CD8-positive, alpha-beta memory T cell (primary cell): ENCODE results near the gene PPIA. TPM values are rescaled to one million over a fixed set of nuclear protein-coding genes. Genes with fewer than 3 reads are reported as not detected.

Source experiments
- CTCF ChIA-PET: fragments of 350-600 bp; sonication (Branson Sonifier 250); formaldehyde crosslinking; loops from one replicate; lab custom pipeline; 2021; ENCODE audit warnings: antibody characterized with exemption; lab: Charles Lee
- POLR2A ChIA-PET: fragments of 350-600 bp; sonication (Branson Sonifier 250); formaldehyde crosslinking; loops from one replicate; lab custom pipeline; 2021; ENCODE audit warnings: antibody characterized with exemption; lab: Charles Lee
- DNase-seq, 5 donors: peaks; one replicate each; pipeline versions ENCODE4 v3.0.0 to v3.0.0-alpha.2; 2020 to 2022; ENCODE audit warnings: mixed read lengths in 1 of 5
- H3K27ac ChIP-seq: one replicate; pipeline ENCODE4 v1.7.0; 2013; ENCODE audit warnings: low read depth, mild to moderate bottlenecking, low read length, moderate library complexity
- H3K27me3 ChIP-seq: 2 replicates; pipeline ENCODE4 v1.7.0; 2013; ENCODE audit warnings: low read length, mild to moderate bottlenecking; ENCODE audit not compliant: insufficient read depth, poor library complexity, severe bottlenecking
- H3K36me3 ChIP-seq: 2 replicates; pipeline ENCODE4 v1.7.0; 2013; ENCODE audit warnings: mild to moderate bottlenecking, low read length, moderate library complexity; ENCODE audit not compliant: insufficient read depth
- H3K4me1 ChIP-seq: 2 replicates; pipeline ENCODE4 v1.7.0; 2013; ENCODE audit warnings: mild to moderate bottlenecking, low read length, moderate library complexity; ENCODE audit not compliant: insufficient read depth
- H3K4me3 ChIP-seq: 2 replicates; pipeline ENCODE4 v1.7.0; 2013; ENCODE audit warnings: mild to moderate bottlenecking, low read length
- H3K9me3 ChIP-seq: 2 replicates; pipeline ENCODE4 v1.7.0; 2013; ENCODE audit warnings: mild to moderate bottlenecking, low read length
- H3K27ac Mint-ChIP-seq, 8 donors: one replicate each; pipeline ENCODE4 v1.8.0; 2020 to 2021; ENCODE audit warnings: mixed read lengths in 8 of 8, mild to moderate bottlenecking in 6 of 8, inconsistent platforms in 3 of 8, moderate library complexity in 3 of 8
- H3K27me3 Mint-ChIP-seq, 2 donors: one replicate each; pipeline ENCODE4 v1.8.0; 2020 to 2021; ENCODE audit warnings: mixed read lengths in 2 of 2, mild to moderate bottlenecking in 1 of 2, moderate library complexity in 1 of 2
- H3K36me3 Mint-ChIP-seq, 3 donors: one replicate each; pipeline ENCODE4 v1.8.0; 2020 to 2021; ENCODE audit warnings: mixed read lengths in 3 of 3, inconsistent platforms in 1 of 3, mild to moderate bottlenecking in 1 of 3
- H3K4me1 Mint-ChIP-seq, 3 donors: one replicate each; pipeline ENCODE4 v1.8.0; 2020 to 2021; ENCODE audit warnings: mixed read lengths in 3 of 3, inconsistent platforms in 1 of 3, mild to moderate bottlenecking in 1 of 3
- H3K4me3 Mint-ChIP-seq, 7 donors: one replicate each; pipeline ENCODE4 v1.8.0; 2020 to 2021; ENCODE audit warnings: mixed read lengths in 7 of 7, mild to moderate bottlenecking in 6 of 7, moderate library complexity in 4 of 7, inconsistent platforms in 2 of 7
- H3K9me3 Mint-ChIP-seq, 5 donors: one replicate each; pipeline ENCODE4 v1.8.0; 2020 to 2022; ENCODE audit warnings: mixed read lengths in 5 of 5, mild to moderate bottlenecking in 3 of 5, moderate library complexity in 2 of 5, inconsistent platforms in 1 of 5
- polyA plus RNA-seq: library from polyadenylated mRNA; unstranded; fragments of 300-500 nt; fragmentation: Illumina TruSeq; gene quantifications from one replicate; pipeline ENCODE4 v1.2.3, GENCODE V29; 2021
- total RNA-seq, 2 experiments: library from RNA; stranded (reverse); gene quantifications; one replicate each; pipeline ENCODE4 v1.2.3, GENCODE V29; 2021

Gene PPIA
- total and polyA plus RNA-seq, 3 experiments from 2014 or later, result 3,369 to 3,693 (median 3,448) TPM

GRCh38 chr7:44752822-44753221, 43.7 kb upstream of the PPIA start:
- Mint-ChIP-seq H3K4me3 (peak overlapping the region in 1 of 7 donors; percentile 72), H3K27me3 (no peaks in the 10 kb centered on the region), H3K27ac (peak overlapping the region in 2 of 8 donors; percentile 42 to 93), H3K4me1 (peaks cover 39 to 71% (median 41%) of the 10 kb centered on the region in 3 donors), H3K36me3 (peaks cover 0 to 29% (median 0%) of the 10 kb centered on the region in 3 donors), H3K9me3 (no peaks in the 10 kb centered on the region)
- no peaks in the 10 kb centered on the region for H3K9me3 ChIP-seq
- peaks cover 56% of the 10 kb centered on the region for H3K4me1 ChIP-seq
- H3K4me3 ChIP-seq, result no peak overlapping the region
- DNase-seq, result no peak
- H3K27ac ChIP-seq, result no peak overlapping the region
- no peaks in the 10 kb centered on the region for H3K27me3 ChIP-seq
- ChIA-PET CTCF (interaction anchor here (1.2 kb wide), 1 partner anchor 16 kb away, joined by 3 read pairs; no protein-coding TSS in a partner anchor), POLR2A (no interaction called here)
- peaks cover 9% of the 10 kb centered on the region for H3K36me3 ChIP-seq

GRCh38 chr7:44754802-44755697, 41.4 kb upstream of the PPIA start:
- Mint-ChIP-seq H3K27ac (peak overlapping the region in 4 of 8 donors; percentile 29 to 86 (median 62)), H3K27me3 (no peaks in the 10 kb centered on the region), H3K4me3 (no peak overlapping the region), H3K36me3 (peaks cover 0 to 41% (median 2%) of the 10 kb centered on the region in 3 donors), H3K9me3 (no peaks in the 10 kb centered on the region), H3K4me1 (peaks cover 30 to 60% (median 31%) of the 10 kb centered on the region in 3 donors)
- Histone ChIP-seq H3K36me3 (peaks cover 16% of the 10 kb centered on the region), H3K4me1 (peaks cover 45% of the 10 kb centered on the region), H3K9me3 (no peaks in the 10 kb centered on the region), H3K4me3 (no peak overlapping the region), H3K27ac (peak overlapping the region; percentile 12), H3K27me3 (no peaks in the 10 kb centered on the region)
- ChIA-PET CTCF (no interaction called here), POLR2A (no interaction called here)
- no peak for DNase-seq

GRCh38 chr7:44755698-44756627, 40.5 kb upstream of the PPIA start:
- peaks cover 0 to 49% (median 5%) of the 10 kb centered on the region in 3 donors for H3K36me3 Mint-ChIP-seq
- no peak overlapping the region for H3K4me3 ChIP-seq
- H3K27ac ChIP-seq, result no peak overlapping the region

DNA sequence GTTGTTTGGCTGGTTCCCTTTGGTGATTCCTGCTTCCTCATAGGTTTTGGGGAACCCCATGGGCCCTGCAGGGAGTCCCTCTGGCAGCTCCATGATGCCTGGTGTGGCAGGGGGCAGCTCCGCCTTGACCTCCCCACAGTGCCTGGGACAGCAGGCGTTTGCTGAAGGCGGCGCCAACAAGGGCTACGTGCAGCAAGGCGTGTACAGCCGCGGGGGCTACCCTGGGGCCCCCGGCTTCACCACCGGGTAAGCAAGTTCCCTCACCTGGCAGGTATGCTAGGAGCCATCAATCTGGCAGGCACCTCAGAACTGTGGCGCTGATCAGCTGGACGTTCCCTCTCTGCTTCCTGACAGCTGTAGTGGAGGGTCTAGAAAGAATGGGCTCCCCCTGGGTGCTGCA, 39.6 kb upstream of the PPIA start:
- H3K4me1 Mint-ChIP-seq, result peaks cover 15 to 42% (median 18%) of the 10 kb centered on the region in 3 donors
- Histone ChIP-seq H3K4me1 (peaks cover 26% of the 10 kb centered on the region), H3K27me3 (no peaks in the 10 kb centered on the region), H3K27ac (no peak overlapping the region), H3K9me3 (no peaks in the 10 kb centered on the region), H3K36me3 (peaks cover 25% of the 10 kb centered on the region), H3K4me3 (no peak overlapping the region)
- no peak overlapping the region for H3K27ac Mint-ChIP-seq
- H3K36me3 Mint-ChIP-seq, result peaks cover 0 to 52% (median 5%) of the 10 kb centered on the region in 3 donors
- H3K27me3 Mint-ChIP-seq, result no peaks in the 10 kb centered on the region
- H3K9me3 Mint-ChIP-seq, result no peaks in the 10 kb centered on the region
- ChIA-PET POLR2A (interaction anchor here (0.6 kb wide), 1 partner anchor 150 kb away, joined by 3 read pairs; the partner anchor contains the start of gene OGDH), CTCF (interaction anchor here (0.6 kb wide), 1 partner anchor 34 kb away, joined by 3 read pairs; no protein-coding TSS in a partner anchor)
- H3K4me3 Mint-ChIP-seq, result no peak overlapping the region
- no peak for DNase-seq

More at GRCh38 chr7:44755698-44756627, 40.5 kb upstream of the PPIA start:
- H3K4me3 Mint-ChIP-seq, result no peak overlapping the region
- no peaks in the 10 kb centered on the region for H3K27me3 Mint-ChIP-seq
- CTCF ChIA-PET, result no interaction called here
- DNase-seq, result no peak
- H3K4me1 ChIP-seq, result peaks cover 36% of the 10 kb centered on the region
- H3K9me3 ChIP-seq, result no peaks in the 10 kb centered on the region
- peaks cover 25% of the 10 kb centered on the region for H3K36me3 ChIP-seq
- H3K27me3 ChIP-seq, result no peaks in the 10 kb centered on the region
- peaks cover 22 to 51% (median 22%) of the 10 kb centered on the region in 3 donors for H3K4me1 Mint-ChIP-seq
- no peaks in the 10 kb centered on the region for H3K9me3 Mint-ChIP-seq
- POLR2A ChIA-PET, result no interaction called here
- H3K27ac Mint-ChIP-seq, result peak overlapping the region in 1 of 8 donors; percentile 86

DNA sequence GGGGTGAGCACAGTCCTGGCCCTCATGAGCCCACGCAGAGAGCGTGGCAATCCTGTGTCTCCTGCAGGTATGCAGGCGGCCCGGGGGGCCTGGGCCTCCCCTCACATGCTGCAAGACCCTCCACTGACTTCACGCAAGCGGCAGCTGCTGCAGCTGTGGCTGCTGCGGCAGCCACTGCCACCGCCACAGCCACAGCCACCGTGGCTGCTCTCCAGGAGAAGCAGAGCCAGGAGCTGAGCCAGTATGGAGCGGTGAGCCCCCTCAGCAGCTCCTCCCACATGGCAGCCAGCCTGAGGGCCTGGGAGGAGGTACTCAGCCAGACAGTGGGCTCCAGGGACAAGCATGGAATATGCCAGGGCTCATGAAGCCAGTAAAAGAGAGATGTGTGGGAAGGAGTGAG, 39.2 kb upstream of the PPIA start:
- no peak for DNase-seq
- POLR2A ChIA-PET, result interaction anchor here (0.6 kb wide), 1 partner anchor 151 kb away, joined by 3 read pairs; the partner anchor contains the start of gene OGDH
- Histone ChIP-seq H3K4me3 (no peak overlapping the region), H3K27ac (no peak overlapping the region), H3K27me3 (no peaks in the 10 kb centered on the region), H3K4me1 (peaks cover 26% of the 10 kb centered on the region), H3K9me3 (no peaks in the 10 kb centered on the region), H3K36me3 (peaks cover 25% of the 10 kb centered on the region)
- peaks cover 0 to 55% (median 7%) of the 10 kb centered on the region in 3 donors for H3K36me3 Mint-ChIP-seq
- H3K27me3 Mint-ChIP-seq, result no peaks in the 10 kb centered on the region
- no peak overlapping the region for H3K4me3 Mint-ChIP-seq
- no peak overlapping the region for H3K27ac Mint-ChIP-seq
- CTCF ChIA-PET, result interaction anchor here (0.6 kb wide), 1 partner anchor 34 kb away, joined by 3 read pairs; no protein-coding TSS in a partner anchor
- peaks cover 12 to 38% (median 16%) of the 10 kb centered on the region in 3 donors for H3K4me1 Mint-ChIP-seq
- no peaks in the 10 kb centered on the region for H3K9me3 Mint-ChIP-seq

DNA sequence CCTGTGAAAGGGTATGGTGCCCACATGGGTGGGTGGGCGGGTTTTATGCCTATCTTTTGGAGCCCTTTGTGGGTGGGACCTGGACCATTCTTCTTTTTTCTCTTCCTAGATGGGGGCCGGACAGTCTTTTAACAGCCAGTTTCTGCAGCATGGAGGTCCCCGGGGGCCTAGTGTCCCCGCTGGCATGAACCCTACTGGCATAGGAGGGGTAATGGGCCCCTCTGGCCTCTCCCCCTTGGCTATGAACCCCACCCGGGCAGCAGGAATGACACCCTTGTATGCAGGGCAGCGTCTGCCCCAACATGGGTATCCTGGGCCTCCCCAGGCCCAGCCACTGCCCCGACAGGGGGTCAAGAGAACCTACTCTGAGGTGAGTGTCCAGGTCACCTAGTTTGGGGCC, 38.7 kb upstream of the PPIA start:
- no peak overlapping the region for H3K4me3 Mint-ChIP-seq
- Histone ChIP-seq H3K4me3 (no peak overlapping the region), H3K9me3 (no peaks in the 10 kb centered on the region), H3K4me1 (peaks cover 23% of the 10 kb centered on the region), H3K27me3 (no peaks in the 10 kb centered on the region), H3K27ac (no peak overlapping the region), H3K36me3 (peaks cover 27% of the 10 kb centered on the region)
- no peak for DNase-seq
- peaks cover 7 to 34% (median 12%) of the 10 kb centered on the region in 3 donors for H3K4me1 Mint-ChIP-seq
- POLR2A ChIA-PET, result no interaction called here
- CTCF ChIA-PET, result no interaction called here
- H3K9me3 Mint-ChIP-seq, result no peaks in the 10 kb centered on the region
- peaks cover 0 to 55% (median 7%) of the 10 kb centered on the region in 3 donors for H3K36me3 Mint-ChIP-seq
- H3K27ac Mint-ChIP-seq, result no peak overlapping the region
- H3K27me3 Mint-ChIP-seq, result no peaks in the 10 kb centered on the region

DNA sequence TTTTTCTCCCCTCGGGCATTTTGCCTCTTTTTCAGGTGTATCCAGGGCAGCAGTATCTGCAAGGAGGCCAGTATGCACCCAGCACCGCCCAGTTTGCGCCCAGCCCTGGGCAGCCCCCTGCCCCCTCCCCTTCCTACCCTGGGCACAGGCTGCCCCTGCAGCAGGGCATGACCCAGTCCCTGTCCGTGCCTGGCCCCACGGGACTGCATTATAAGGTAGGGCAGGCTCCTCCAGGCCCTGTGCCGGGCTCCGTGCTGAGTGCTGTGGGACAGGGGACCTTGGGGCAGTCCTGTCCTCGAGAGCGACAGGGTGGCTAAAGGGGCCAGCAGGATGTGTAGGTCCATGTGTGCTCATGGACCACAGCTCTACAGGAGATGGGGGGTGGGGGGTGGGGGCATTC, 37.2 kb upstream of the PPIA start:
- Histone ChIP-seq H3K27ac (no peak overlapping the region), H3K36me3 (peaks cover 41% of the 10 kb centered on the region), H3K9me3 (no peaks in the 10 kb centered on the region), H3K4me1 (peaks cover 18% of the 10 kb centered on the region), H3K4me3 (no peak overlapping the region), H3K27me3 (no peaks in the 10 kb centered on the region)
- H3K9me3 Mint-ChIP-seq, result no peaks in the 10 kb centered on the region
- H3K4me1 Mint-ChIP-seq, result peaks cover 0 to 22% (median 7%) of the 10 kb centered on the region in 3 donors
- H3K27me3 Mint-ChIP-seq, result no peaks in the 10 kb centered on the region
- H3K36me3 Mint-ChIP-seq, result peaks cover 0 to 68% (median 14%) of the 10 kb centered on the region in 3 donors
- ChIA-PET CTCF (interaction anchor here (1.1 kb wide), 1 partner anchor 9 kb away, joined by 4 read pairs; no protein-coding TSS in a partner anchor), POLR2A (interaction anchor here (0.5 to 0.9 kb wide), 3 partner anchors 9 to 166 kb away, joined by 3 to 8 read pairs (median 7); no protein-coding TSS in a partner anchor)
- no peak overlapping the region for H3K4me3 Mint-ChIP-seq
- no peak for DNase-seq
- H3K27ac Mint-ChIP-seq, result no peak overlapping the region
